NCI-H748 (cell line): ENCODE data around the gene ZNF311.

Source experiments
- DNase-seq: peaks from one replicate; lab custom pipeline; 2025; ENCODE audit not compliant: unreplicated experiment; lab: John Stamatoyannopoulos, UW

The ZNF311 gene

DNA sequence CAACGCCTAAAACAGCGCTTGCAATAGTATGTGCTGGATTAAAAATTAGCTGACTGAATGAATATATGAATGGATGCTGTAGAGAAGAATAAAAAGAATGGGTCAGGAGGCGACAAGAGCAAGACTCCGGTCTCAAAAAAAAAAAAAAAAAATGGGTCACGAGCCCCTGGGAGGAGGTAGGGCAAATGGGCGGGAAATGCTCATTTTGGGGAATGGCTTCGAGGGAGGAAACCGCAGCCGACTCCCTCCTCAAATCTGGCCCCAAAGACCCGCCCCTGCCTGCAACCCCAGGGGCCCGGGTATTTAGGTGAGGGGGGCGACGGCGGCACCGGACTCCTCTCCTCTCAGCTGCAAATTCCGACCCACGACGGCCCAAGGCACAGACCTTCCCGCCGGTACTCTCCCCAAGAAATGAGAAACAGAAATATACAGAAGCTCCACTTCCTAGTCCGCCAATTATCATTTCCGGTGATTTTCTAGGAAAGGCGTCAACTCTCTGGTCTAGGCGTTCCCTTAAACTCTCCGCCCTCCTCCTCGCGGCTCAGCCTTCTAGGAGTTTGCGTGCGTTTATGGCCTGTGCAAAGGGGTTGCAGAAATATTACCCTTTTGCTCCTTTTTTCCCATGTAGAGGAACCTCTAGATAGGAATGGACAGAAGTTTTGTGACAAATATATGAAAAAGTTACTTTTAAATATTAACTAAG is at the start of gene ZNF311:
TSS of gene ZNF311 (minus strand) at position 133 of the 703 bp plus-strand sequence. CDS start 1,361 bp downstream, outside the sequence.
- peak; percentile 96 for DNase-seq

DNA sequence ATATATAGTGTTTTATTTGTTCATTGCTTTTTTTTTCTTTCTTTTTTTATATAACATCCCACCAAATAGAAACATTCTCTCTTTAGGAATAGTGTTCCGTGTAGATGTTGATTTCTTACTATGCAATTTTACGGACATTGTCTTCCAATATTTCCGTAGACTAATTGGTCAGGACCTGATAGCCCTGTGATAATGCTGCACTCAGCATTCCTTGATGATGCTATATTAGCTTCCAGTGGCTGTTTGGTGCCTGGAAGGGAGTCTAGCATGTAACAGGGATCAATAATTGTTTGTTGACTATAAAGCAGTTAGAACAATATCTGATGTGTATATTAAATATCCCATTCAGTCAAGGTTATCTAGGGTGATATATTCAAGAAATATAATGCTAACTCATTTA is 46.6 kb upstream of the ZNF311 start:
- no peak for DNase-seq

DNA sequence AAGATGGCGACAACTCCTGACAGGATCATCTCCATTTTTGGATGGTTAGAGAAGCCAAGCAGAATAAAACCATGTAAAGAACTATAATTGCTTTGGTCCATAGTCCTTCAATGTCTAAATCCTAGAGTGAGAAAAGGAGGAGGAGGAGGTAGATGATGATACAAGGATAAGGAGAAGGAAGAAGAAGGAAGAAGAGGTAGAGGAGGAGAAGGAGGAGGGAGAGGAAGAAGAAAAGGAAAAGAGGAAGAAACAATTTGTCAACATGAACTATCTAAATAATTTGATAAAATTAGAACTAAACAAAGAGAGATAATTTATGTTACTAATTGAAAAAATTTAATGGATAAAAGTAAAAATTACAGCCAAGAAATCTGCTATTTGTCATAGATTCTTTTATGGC is 40.0 kb upstream of the ZNF311 start, which contains the start of gene OR2W1:
TSS of gene OR2W1 (minus strand) at position 101 of the 400 bp plus-strand sequence. CDS start at position 101, 0 bp downstream.
- no peak for DNase-seq

- no peak for DNase-seq
Observed at GRCh38 chr6:29035951-29036350, 30.8 kb upstream of the ZNF311 start.

- DNase-seq = no peak
Observed at GRCh38 chr6:29028821-29029220, 23.7 kb upstream of the ZNF311 start.

DNA sequence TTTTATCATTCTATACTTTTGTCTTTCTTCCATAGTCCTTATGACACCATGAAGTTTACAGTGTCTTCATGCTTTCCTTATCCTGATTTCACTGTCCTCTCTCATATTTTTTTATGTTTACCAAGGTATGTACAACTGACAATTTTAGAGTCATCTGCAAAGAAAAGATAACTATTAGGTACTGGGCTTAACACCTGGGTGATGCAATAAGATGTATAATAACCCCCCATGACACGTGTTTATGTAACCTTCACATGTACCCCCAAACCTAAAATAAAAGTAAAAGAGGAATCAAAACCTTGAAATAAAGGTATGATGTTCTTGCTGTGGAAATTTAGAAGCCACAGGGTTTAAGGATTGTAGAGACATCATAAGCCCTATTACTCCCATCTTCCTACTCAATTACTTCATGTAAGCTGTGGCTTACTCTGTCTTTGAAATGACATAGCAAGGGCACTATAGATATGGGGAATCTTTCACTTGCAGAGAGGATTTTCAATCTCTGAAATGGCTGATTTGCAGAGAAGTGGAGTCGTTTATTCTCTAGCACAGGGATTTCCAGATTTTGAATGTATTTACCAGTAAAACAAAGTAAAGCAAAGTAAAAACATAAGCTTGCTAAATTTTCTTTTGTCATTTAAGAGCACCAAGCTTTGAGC is 20.9 kb upstream of the ZNF311 start:
- DNase-seq = no peak

GRCh38 chr6:29021434-29021833 is 16.3 kb upstream of the ZNF311 start:
- no peak for DNase-seq

GRCh38 chr6:29019629-29020028 is 14.5 kb upstream of the ZNF311 start:
- DNase-seq = no peak

DNA sequence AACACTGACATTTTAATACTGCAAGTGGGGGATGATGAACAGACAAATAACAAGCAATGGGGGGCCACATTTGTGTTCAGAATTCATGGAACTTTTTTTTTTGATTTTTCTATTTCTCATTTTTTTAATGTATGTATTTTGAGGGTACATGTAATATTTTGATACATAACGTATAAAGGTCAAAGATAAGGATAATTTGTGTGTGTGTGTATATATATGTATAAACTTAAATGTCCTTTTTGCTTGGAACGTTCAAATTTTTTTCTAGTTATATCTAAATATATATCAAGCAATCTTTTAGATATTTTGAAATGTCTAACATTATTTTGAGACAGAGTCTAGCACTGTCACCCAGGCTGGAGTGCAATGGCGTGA is 12.3 kb upstream of the ZNF311 start:
- DNase-seq = no peak

DNA sequence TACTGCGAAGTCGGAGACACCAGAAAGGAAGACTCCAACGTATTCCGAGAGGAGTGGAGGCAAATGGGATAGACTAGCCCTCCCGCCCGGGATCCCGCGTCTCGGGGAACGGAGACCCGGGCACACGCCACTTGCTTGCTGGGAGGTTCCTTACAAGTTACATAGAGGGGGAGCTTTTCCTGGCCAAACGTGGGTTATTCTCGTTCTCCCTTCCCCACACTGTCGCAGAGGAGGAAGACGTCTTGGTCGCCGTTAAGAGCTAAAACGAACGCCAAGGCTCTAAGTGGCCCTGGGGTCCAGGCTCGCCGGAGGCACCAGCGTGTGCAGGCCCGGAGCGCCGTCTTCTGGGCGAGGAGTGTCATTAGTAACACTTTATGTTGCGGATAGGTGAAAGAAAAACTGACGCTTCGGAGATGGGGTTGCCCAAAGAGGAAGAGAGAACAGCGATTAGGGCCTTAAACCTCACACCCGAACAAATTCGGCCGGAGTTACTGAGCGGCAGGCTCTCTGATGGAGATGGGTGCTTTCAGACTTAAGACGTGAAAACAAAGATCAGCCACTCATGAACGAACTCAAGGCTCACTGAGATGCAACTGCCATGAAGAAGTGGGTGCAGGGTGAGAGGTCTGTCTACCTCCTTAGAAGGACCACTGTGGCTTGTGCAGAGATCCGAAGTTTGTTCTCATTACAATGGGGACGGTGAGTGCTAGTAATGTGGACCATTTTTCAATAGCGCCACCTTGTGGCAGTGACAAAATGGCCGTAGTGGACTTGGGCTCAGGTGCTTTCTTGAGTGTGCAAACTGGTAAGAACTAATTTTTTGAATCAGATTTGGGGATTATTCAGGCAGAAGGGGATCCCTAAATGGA is 11.7 kb upstream of the ZNF311 start:
- peak; percentile 90 for DNase-seq

- no peak for DNase-seq
Observed at GRCh38 chr6:29014729-29015608, 9.9 kb upstream of the ZNF311 start.

DNA sequence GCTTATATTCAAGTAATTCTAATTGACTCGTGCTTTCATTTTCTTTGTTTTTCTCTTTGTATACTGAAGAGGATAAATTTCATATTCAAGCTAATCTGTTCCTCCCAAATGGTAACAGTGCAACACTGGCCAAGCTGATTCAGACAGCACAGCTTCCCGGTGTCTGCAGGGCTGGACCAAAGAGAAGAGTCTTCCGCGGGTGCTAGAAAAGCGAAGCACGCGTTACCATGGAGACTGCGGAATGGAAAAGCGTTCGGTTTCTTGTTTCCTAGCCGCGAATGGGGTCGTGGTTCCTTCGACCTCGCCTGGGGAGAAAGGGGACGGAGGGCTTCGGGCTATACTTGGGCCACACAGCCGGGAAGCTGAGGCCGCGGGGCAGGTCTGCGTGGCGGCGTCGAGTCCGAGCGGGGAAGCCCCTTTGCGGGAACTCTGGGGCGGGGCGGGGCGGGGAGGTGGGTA is 6.2 kb upstream of the ZNF311 start:
- DNase-seq = peak; percentile 97

- DNase-seq = no peak
Observed at GRCh38 chr6:29009358-29009757, 4.2 kb upstream of the ZNF311 start.

DNA sequence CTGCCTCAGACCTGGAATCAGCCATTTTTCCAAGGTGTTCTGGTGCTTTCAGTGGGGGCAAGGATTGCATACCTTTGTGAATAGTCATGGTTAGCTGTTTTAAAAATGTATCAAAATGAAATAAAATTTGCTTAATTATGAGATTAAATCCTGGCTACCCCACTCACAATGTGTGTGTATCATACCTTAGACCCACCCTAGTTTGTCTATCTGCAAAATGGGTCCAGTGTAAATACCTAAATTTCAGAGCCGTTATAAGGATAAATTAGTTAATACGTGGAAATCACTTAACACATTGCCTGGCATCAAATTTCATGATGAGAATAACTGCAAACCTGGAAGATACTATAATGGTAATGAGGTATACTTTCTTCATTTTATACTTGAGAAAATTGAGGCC is 3.0 kb upstream of the ZNF311 start:
- no peak for DNase-seq

GRCh38 chr6:28996844-28997510 is 8.1 kb downstream of the ZNF311 start:
- DNase-seq = no peak

- DNase-seq = no peak
Observed at GRCh38 chr6:28995093-28995650, 9.9 kb downstream of the ZNF311 start.

GRCh38 chr6:28988536-28989311 is 16.4 kb downstream of the ZNF311 start:
- DNase-seq = no peak

GRCh38 chr6:28985462-28986164 is 19.5 kb downstream of the ZNF311 start:
- peak; percentile 99 for DNase-seq
